GM19035 (cell line): ENCODE data around the gene PPP1R13B.

Experiments
- ATAC-seq: cut with Tn5 transposase; IDR thresholded peaks from one replicate; pipeline ENCODE4 v1.9.1; 2021; ENCODE audit not compliant: unreplicated experiment

PPP1R13B gene

DNA sequence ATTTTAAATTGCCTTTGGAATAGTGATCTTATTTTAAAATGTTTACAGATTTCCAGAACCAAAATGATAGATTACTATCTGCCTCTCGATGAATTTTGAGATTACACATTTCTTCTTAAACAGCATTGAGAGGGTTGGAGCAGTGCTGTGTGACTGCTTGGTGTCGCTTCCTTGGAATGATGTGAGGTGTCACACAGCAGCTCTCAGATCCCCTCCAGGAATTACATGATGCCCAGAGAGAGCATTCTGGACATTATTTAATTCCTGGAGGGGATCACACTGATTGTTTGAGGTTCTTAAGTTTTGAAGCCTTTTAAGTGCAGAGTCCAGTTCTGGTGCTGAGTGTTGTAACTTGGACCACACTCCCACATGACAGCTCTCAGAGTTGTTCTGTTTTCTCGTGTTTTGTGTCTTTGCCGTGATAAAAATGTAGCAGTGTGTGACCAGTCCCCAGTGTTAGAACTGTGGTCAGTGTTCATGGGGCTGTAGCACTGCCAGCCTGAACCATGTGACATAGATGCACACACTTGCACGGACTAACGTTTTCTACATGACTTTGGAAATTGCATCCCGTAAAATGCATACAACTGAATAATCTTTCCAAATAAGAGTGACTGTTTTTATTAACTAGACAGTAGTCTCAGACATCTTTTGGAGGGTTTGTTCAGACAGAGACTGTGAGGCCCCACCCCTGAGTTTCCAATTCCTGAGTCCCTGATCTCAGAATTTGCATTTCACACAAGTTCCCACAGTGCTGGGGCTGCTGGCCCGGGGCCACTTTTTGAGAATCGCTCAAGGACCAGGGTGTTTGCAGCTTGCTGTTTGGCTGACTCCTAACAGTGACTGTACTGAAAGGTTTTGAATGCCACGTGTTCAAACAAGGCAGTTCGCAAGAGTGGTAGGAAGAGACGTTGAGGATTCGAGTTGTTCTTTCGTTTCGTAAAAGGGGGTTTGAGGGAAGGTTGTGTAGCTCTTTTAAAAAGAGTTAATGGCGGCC is 158.2 kb downstream of the PPP1R13B start:
- ATAC-seq = peak; percentile 53

DNA sequence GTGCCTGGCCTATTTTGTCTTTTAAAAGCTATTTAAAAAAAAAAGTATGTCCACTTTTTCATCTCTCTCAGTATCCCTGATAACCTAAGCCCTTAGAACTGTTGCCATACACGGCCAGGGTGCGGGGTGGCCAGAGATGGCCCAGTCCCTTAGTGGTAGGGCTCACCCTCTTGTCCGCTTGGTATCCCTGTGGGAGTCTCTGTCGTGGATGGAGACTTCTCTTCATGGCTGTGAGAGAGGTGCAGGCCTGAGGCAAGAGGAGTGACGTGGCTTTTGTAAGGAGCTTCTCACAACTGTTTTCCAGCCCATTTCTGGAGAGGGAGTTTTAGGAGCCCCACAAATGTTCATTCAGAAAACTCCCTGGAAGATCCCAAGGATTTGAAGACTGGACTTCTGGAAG is 158.9 kb downstream of the PPP1R13B start:
- ATAC-seq = no peak

DNA sequence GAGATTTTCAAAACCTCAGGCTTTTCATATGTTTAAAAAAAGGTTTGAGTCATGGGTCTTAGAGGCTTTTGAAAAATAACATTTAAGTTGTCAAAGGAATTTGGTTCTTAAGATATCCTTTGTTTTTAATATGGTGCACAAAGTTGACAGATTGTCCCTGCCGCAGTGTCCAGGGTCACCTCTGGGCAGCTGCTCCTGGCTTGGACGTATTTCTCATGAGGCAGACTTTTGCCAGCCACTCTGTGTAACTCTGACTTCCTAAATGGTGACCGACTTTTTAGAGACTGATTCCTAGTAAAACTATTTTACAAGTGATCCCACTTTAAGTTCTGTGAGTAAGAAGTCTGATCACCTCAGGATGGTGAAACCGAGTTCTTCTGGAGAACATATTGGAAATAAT is 159.7 kb downstream of the PPP1R13B start:
- ATAC-seq = no peak

DNA sequence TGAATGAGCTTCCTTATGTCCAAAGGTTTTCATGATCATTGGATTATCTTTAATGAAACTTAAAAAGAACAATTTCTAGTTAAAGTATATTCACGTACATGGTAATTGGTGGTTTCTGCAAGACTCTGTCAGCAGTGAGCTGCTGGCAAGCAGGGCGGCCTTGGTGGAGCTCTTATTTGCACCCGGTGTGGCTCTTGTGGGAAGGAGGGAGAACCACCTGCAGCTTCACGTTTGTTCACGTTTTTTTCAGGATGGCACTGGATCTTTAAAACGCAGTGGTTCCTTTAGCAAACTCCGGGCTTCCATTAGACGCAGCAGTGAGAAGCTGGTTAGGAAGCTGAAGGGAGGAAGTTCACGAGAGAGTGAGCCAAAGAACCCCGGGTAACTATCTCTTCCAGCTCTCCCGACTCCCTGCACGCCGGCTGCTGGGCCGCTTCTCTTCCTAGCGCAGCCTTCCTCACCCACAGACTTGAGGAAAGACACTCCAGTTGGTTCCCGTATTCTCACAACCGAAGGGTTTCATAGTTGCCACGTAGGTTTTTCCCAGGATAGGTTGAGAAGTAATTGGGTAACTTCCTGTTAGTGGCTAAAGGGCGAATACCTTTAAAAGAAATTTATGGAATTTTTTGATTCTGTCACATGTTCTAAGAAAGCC is 160.4 kb downstream of the PPP1R13B start:
- no peak for ATAC-seq

DNA sequence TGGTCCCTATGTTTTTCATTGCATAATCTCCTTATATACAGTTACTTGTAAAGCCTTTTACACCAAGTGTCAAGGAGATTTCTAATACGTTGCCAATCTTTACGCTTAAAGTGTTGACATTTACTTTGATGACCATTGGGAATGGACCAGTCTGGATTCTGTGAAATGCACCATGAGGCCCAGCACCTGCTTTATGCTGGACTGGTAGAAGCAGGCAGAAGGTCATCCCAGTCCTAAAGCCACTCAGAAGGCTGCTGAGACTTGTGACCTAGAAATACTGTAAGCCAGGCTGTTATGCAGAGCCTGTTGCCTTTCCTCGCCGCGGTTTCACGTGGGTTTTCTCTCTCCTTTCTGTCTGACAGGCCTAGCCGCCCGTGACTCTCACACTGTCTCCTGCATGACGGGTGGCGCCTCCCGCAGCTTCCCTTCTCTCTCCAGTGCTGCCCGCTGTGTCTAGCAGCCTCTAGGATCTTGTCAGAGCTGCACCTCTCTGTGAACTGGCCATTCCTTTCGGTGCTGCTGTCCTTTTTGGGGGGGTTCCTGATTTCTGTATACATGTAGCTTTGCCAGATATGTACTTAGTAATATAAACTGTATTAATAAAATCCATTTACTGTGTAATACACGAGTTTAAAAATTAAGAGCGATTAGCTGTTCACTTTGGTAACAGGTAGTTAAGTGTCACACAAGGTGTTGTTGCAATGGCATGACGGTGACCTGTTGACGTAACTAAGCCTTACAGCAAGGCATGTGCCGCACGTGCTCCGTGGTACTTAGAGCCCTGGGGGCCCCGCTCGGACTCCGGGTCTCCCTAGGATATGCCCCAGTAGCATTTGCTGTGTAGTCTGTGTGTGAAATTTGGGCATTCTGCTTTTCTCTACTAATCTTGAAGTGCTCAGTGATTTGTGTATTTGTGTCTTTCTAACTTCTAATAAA is 161.8 kb downstream of the PPP1R13B start:
- no peak for ATAC-seq

DNA sequence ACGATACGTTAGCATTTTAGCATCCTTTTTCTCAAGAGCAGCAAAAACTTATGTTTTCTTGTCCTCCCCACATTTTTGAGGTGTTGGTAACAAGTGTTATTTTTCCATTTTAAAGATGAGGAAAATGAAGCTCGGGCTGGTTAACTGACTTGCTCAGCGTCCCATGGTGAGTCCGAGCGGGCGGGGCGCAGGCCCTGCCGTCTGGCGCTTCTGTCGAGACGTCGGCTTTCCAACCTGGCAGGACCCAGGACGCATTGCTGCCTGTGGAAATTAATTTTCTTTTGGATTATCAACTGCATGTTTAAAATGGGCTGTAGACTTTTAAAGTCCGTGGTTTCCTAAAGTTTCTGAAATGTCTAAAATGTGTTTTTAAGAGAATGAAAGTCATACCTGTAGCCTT is 162.5 kb downstream of the PPP1R13B start:
- no peak for ATAC-seq

DNA sequence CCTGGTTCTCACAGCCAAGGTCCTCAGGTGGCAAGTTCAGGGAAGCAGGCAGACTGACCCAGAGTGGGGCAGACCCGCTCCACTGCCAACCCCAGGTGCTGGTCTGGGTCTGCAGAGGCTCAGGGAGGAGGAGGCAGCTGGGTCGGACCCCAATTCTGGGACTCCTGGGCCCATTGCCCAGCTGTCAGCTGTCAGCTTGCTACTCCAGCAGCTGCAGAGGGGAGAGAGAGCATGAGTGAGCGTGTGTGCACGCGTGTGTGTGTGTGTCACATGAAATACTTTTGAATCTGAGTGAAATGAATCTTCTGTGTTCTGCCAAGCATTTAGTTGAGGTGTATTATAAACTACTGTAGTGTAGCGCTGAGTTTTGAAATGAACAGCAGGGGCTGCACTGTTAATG is 162.9 kb downstream of the PPP1R13B start:
- no peak for ATAC-seq
